Cardiac fibroblast (primary cell): ENCODE results near the gene F10.

Source experiments
- DNase-seq, 2 donors: peaks; one replicate each; pipeline versions ENCODE4 v3.0.0 to v3.0.0-alpha.2; 2010; ENCODE audit warnings: low read depth in 2 of 2
- H3K4me3 ChIP-seq, 2 donors: replicated peaks in 1 of 2; 1 replicate in 1 of 2; 2 replicates in 1 of 2; pipeline ENCODE4 v1.5.1; 2011; ENCODE audit warnings: low read depth in 2 of 2, low read length in 2 of 2, mild to moderate bottlenecking in 2 of 2, moderate library complexity in 1 of 2
- CTCF ChIP-seq: IDR thresholded peaks from one replicate; pipeline ENCODE4 v1.5.1; 2011; ENCODE audit warnings: low read depth, mild to moderate bottlenecking, low read length, inconsistent platforms

F10 gene

GRCh38 chr13:113115363-113116205, 7.0 kb upstream of the F10 start:
- no peak for TF ChIP-seq CTCF
- no peak for DNase-seq
- H3K4me3 ChIP-seq = no peak overlapping the region

GRCh38 chr13:113116206-113116800, 6.3 kb upstream of the F10 start:
- H3K4me3 ChIP-seq = no peak overlapping the region
- no peak for TF ChIP-seq CTCF
- DNase-seq = no peak

GRCh38 chr13:113116871-113117271, 5.7 kb upstream of the F10 start:
- no peak overlapping the region for H3K4me3 ChIP-seq
- DNase-seq = no peak
- TF ChIP-seq CTCF = no peak

GRCh38 chr13:113117335-113117872, 5.2 kb upstream of the F10 start:
- DNase-seq = peak in 1 of 2 donors; percentile 18
- TF ChIP-seq CTCF = no peak
- H3K4me3 ChIP-seq = no peak overlapping the region

GRCh38 chr13:113117911-113118260, 4.7 kb upstream of the F10 start:
- DNase-seq = no peak
- no peak overlapping the region for H3K4me3 ChIP-seq

GRCh38 chr13:113118261-113119021, 4.2 kb upstream of the F10 start:
- TF ChIP-seq CTCF = no peak
- DNase-seq = no peak
- no peak overlapping the region for H3K4me3 ChIP-seq

More at GRCh38 chr13:113117911-113118260, 4.7 kb upstream of the F10 start:
- TF ChIP-seq CTCF = no peak
